Esophagus squamous epithelium (tissue), 5 donors: ENCODE data around the gene NEO1. TPM values are rescaled to one million over a fixed set of nuclear protein-coding genes. Genes with fewer than 3 reads are reported as not detected.

Experiments
- DNase-seq: peaks from one replicate; lab custom pipeline; 2025; lab: John Stamatoyannopoulos, UW
- H3K27ac ChIP-seq, 4 donors: fragments of 200-600 bp; sonication (generic); one replicate each; pipeline ENCODE4 v1.5.1; 2016 to 2019; ENCODE audit warnings: mild to moderate bottlenecking in 1 of 4
- H3K27me3 ChIP-seq, 4 donors: fragments of 200-600 bp; sonication (generic); 1 replicate in 3 of 4; 2 replicates in 1 of 4; pipeline versions ENCODE4 v1.5.1 to v1.6.0; 2017 to 2021; ENCODE audit warnings: antibody characterized with exemption in 1 of 4
- H3K36me3 ChIP-seq, 3 donors: fragments of 200-600 bp; sonication (generic); one replicate each; pipeline ENCODE4 v1.5.1; 2016 to 2019
- H3K4me1 ChIP-seq, 3 donors: fragments of 200-600 bp; sonication (generic); one replicate each; pipeline ENCODE4 v1.5.1; 2017 to 2019
- H3K4me3 ChIP-seq, 4 donors: fragments of 200-600 bp; sonication (generic); 1 replicate in 3 of 4; 2 replicates in 1 of 4; pipeline ENCODE4 v1.5.1; 2016 to 2019; ENCODE audit warnings: mild to moderate bottlenecking in 2 of 4, moderate library complexity in 1 of 4
- H3K9me3 ChIP-seq, 3 donors: fragments of 200-600 bp; sonication (generic); one replicate each; pipeline ENCODE4 v1.5.1; 2016 to 2019
- POLR2A ChIP-seq, 4 donors: fragments of 450-650 bp; IDR thresholded peaks; one replicate each; pipeline ENCODE4 v1.6.1; 2017; ENCODE audit warnings: antibody characterized with exemption in 4 of 4, mild to moderate bottlenecking in 4 of 4, moderate library complexity in 3 of 4
- WGBS, 2 donors: methylation state at CpG; one replicate each; pipeline ENCODE4 v1.1.5; 2018; 5-methylcytosine and 5-hydroxymethylcytosine counted together
- intact Hi-C: fragments of 100-400 bp; cut with DNase I; formaldehyde crosslinking; loops from one replicate; pipeline ENCODE4 v1.15.0; 2022
- total RNA-seq, 4 donors: library from RNA; depleted of rRNA; stranded (reverse); fragments of >200 nt; gene quantifications; one replicate each; pipeline ENCODE4 v1.1.0, GENCODE V29; 2016
- TF ChIP-seq, protein P1 (sequence below), 6 experiments: fragments of 450-650 bp in 4 of 6; fragments of 200-600 bp in 2 of 6; sonication (generic) in 2 of 6; IDR thresholded peaks; one replicate each; pipeline ENCODE4 v1.5.1; 2016 to 2019; ENCODE audit warnings: antibody characterized with exemption in 6 of 6, mild to moderate bottlenecking in 4 of 6, moderate library complexity in 4 of 6
- donor health status: DM: yes; HTN: yes; CAD: no.

NEO1 gene
- total RNA-seq, 4 donors from 2014 or later: 9.2 to 32.0 (median 15.0) TPM

DNA sequence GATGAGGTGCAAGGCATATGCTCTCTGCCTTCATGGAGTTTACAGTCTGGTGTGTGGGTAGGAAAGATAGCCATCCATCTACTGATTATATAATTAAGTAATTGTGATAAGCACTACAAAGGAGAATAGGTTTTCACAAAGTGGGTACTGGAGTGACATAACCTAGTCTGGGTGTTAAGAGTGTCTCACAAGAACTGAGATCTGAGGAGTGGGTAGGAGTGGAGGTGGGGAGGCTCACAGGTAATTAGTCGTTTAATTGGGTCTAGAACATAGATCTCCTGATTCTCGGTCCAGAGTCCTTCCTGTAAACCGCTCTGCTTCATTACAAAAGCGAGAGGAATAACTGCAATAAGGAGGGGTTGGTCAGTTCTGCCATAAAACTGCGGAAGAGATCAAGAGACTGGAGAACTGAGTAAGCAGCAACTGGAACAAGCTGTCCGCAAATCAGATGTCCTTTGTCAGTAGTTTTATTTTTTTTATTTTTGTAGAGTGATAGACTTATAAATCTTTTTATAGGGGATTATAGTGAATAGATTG lies 2.2 kb downstream of the NEO1 start:
- TF ChIP-seq, protein P1, sequence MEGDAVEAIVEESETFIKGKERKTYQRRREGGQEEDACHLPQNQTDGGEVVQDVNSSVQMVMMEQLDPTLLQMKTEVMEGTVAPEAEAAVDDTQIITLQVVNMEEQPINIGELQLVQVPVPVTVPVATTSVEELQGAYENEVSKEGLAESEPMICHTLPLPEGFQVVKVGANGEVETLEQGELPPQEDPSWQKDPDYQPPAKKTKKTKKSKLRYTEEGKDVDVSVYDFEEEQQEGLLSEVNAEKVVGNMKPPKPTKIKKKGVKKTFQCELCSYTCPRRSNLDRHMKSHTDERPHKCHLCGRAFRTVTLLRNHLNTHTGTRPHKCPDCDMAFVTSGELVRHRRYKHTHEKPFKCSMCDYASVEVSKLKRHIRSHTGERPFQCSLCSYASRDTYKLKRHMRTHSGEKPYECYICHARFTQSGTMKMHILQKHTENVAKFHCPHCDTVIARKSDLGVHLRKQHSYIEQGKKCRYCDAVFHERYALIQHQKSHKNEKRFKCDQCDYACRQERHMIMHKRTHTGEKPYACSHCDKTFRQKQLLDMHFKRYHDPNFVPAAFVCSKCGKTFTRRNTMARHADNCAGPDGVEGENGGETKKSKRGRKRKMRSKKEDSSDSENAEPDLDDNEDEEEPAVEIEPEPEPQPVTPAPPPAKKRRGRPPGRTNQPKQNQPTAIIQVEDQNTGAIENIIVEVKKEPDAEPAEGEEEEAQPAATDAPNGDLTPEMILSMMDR (IDR thresholded peaks at IDR 0.05): no peak
- TF ChIP-seq POLR2A (IDR thresholded peaks at IDR 0.05): no peak

DNA sequence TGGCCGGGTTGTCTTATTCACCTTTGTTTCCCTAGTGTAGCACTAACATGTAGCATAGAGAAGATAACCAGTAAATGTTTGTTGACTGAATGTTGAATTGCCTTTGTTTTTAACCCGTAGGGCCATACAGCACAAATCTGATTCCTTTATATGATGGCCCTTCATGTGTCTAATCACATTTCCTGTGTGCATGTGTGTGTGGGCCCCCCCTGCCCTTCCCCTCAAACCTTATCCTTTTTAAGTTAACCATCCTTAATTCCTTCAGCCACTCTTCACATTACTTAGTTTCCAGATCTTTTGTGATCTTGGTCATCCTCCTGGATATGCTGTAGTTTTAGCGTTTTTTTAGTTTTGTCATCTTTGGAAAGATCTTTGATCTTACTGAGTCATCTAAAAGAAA lies 4.2 kb downstream of the NEO1 start:
- no peak for DNase-seq
- TF ChIP-seq, protein P1 (IDR thresholded peaks at IDR 0.05): no peak
- no peak for TF ChIP-seq POLR2A (IDR thresholded peaks at IDR 0.05)
- Histone ChIP-seq H3K27me3 (peaks cover 0 to 9% (median 0%) of the 10 kb centered on the region in 4 donors), H3K4me3 (no peak overlapping the region), H3K27ac (no peak overlapping the region), H3K36me3 (no peaks in the 10 kb centered on the region), H3K9me3 (no peaks in the 10 kb centered on the region), H3K4me1 (peaks cover 7 to 22% (median 7%) of the 10 kb centered on the region in 3 donors)
- 69 to 73% methylated on average over 3 of the region's 3 CpGs for WGBS, 2 donors
- intact Hi-C loops: no loop called here

More for the DNA sequence above, 2.2 kb downstream of the NEO1 start:
- Histone ChIP-seq H3K36me3 (no peaks in the 10 kb centered on the region), H3K4me1 (peaks cover 7 to 31% (median 7%) of the 10 kb centered on the region in 3 donors), H3K9me3 (no peaks in the 10 kb centered on the region), H3K27me3 (peaks cover 0 to 12% (median 0%) of the 10 kb centered on the region in 4 donors), H3K27ac (no peak overlapping the region), H3K4me3 (no peak overlapping the region)
- intact Hi-C loops: no loop called here
- 78 to 81% methylated on average over 6 of the region's 6 CpGs for WGBS, 2 donors
- no peak for DNase-seq

DNA sequence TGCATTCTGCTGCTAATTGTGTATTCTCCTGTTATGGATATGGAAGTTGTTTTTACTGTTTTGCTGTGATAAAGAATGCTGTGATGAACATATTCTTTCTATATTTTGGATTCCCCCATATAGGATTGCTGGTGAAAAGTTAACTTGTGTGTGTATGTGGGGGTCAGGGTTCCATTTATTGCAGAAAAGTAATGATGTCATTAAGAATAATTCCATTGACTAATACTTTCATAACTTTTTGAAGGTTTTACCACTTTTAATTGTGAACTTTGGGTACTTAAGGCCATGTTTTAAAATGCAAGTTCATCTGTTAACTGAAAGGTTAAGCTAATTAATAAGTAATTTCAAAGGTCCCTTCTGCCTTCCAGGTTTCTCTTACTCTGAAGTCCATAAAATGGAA lies 6.2 kb downstream of the NEO1 start:
- H3K4me3 ChIP-seq: no peak overlapping the region
- H3K36me3 ChIP-seq: no peaks in the 10 kb centered on the region
- TF ChIP-seq, protein P1 (IDR thresholded peaks at IDR 0.05): no peak
- no peak for TF ChIP-seq POLR2A (IDR thresholded peaks at IDR 0.05)
- intact Hi-C loops: no loop called here
- no peak for DNase-seq
- H3K27ac ChIP-seq: no peak overlapping the region
- no peaks in the 10 kb centered on the region for H3K9me3 ChIP-seq
- H3K4me1 ChIP-seq: peaks cover under 1 to 13% (median 2%) of the 10 kb centered on the region in 3 donors
- peaks cover 0 to 5% (median 0%) of the 10 kb centered on the region in 4 donors for H3K27me3 ChIP-seq

DNA sequence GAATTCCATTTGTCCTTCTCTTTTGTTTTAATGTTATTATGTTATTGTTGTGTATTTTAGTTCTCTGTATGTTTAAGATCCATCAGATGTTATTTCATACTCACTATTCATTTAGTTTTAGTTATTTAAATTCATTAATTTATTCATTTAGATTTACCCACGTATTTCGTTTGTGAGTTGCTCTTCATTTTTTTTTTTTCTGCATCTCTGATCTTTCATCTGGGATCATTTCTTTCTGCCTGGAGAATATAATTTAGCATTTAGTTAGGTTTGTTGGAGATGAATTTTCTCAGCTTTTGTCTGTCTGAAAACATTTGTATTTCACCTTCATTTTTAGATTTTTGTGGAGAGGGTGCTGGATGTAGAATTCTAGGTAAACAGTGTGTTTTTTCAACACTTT lies 12.9 kb downstream of the NEO1 start:
- H3K9me3 ChIP-seq: no peaks in the 10 kb centered on the region
- no peak for TF ChIP-seq POLR2A (IDR thresholded peaks at IDR 0.05)
- TF ChIP-seq, protein P1 (IDR thresholded peaks at IDR 0.05): no peak
- no peak overlapping the region for H3K27ac ChIP-seq
- no peak for DNase-seq
- H3K4me1 ChIP-seq: no peaks in the 10 kb centered on the region
- no peak overlapping the region for H3K4me3 ChIP-seq
- intact Hi-C loops: no loop called here
- H3K27me3 ChIP-seq: no peaks in the 10 kb centered on the region
- no peaks in the 10 kb centered on the region for H3K36me3 ChIP-seq
- WGBS, 2 donors: 79 to 85% methylated on average over 2 of the region's 2 CpGs

DNA sequence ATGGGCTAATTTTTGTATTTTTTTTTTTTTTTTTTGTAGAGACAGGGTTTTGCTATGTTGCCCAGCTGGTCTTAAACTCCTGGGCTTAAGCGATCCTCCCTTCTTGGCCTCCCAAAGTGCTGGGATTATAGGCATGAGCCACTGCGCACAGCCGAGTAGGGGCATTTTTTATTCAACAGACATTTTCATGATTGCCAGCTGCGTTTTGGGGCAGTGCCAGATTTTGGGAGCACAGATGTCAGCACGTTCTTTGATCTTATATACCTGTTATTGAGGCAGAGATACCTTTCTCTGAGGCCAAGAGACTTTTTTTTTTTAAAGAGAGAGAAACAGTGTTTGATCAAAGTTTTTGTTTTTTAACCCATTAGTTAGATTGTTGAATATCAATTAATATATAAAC lies 16.8 kb downstream of the NEO1 start:
- intact Hi-C loops: no loop called here
- Histone ChIP-seq H3K4me3 (no peak overlapping the region), H3K36me3 (no peaks in the 10 kb centered on the region), H3K27ac (no peak overlapping the region), H3K27me3 (peaks cover 0 to 4% (median 0%) of the 10 kb centered on the region in 4 donors), H3K4me1 (peaks cover 0 to 4% (median 0%) of the 10 kb centered on the region in 3 donors), H3K9me3 (no peaks in the 10 kb centered on the region)
- WGBS, 2 donors: 63 to 74% methylated on average over 4 of the region's 5 CpGs
- no peak for TF ChIP-seq POLR2A (IDR thresholded peaks at IDR 0.05)
- TF ChIP-seq, protein P1 (IDR thresholded peaks at IDR 0.05): no peak
- DNase-seq: no peak
